A549 treated with CpdA at 1 μM for 4 hours (cell line): ENCODE data around the gene NDUFA6. TPM values are rescaled to one million over a fixed set of nuclear protein-coding genes. Genes with fewer than 3 reads are reported as not detected.

Experiments used
- total RNA-seq: library from RNA; stranded (reverse); fragments of 200-300 nt; extraction: Qiagen RNA extraction; gene quantifications from 5 replicates; pipeline ENCODE4 v1.2.3, GENCODE V29; 2022; ENCODE audit warnings: low read depth

The NDUFA6 gene
- 62.2 to 74.5 TPM (median 69.0 TPM) in 5 replicates for total RNA-seq

GRCh38 chr22:42090596-42091454, at the start of gene NDUFA6:
Gene NDUFA6, minus strand, starts transcription at chr22:42090772. Its CDS starts 28 bp downstream, at chr22:42090744.

GRCh38 chr22:42130639-42131431, 40.3 kb upstream of the NDUFA6 start, which contains the start of gene CYP2D6:
Gene CYP2D6, minus strand, starts transcription at chr22:42130810. Its CDS starts 19 bp downstream, at chr22:42130791.

GRCh38 chr22:42079319-42080251, 11.0 kb downstream of the NDUFA6 start, which contains the start of gene SMDT1:
Gene SMDT1, plus strand, starts transcription at chr22:42079700. Its CDS starts 69 bp downstream, at chr22:42079769.

GRCh38 chr22:42074132-42074811, 16.3 kb downstream of the NDUFA6 start, which contains the start of gene PHETA2:
Gene PHETA2, plus strand, starts transcription at chr22:42074248. Its CDS starts 3,046 bp downstream, at chr22:42077294.

GRCh38 chr22:42070517-42071422, 19.8 kb downstream of the NDUFA6 start, which contains the start of gene NAGA:
Gene NAGA, minus strand, starts transcription at chr22:42070812. Its CDS starts 515 bp downstream, at chr22:42070297.

Other genes with a start within 250 kb of the NDUFA6 start
- gene SHISA8, start 175.7 kb downstream of the NDUFA6 start, total RNA-seq = 0.13 to 0.19 TPM (median 0.15 TPM) in 4 of 5 replicates, not detected in the other
- gene TNFRSF13C, start 164.0 kb downstream of the NDUFA6 start, total RNA-seq = 0.13 to 0.30 TPM (median 0.21 TPM) in 5 replicates
- gene CENPM, start 143.6 kb downstream of the NDUFA6 start, total RNA-seq = 25.6 to 40.3 TPM (median 36.6 TPM) in 5 replicates
- 1.3 to 1.5 TPM (median 1.4 TPM) in 5 replicates for gene SEPTIN3, start 121.3 kb downstream of the NDUFA6 start, total RNA-seq
- gene WBP2NL, start 92.0 kb downstream of the NDUFA6 start, total RNA-seq = 0.09 TPM in 1 of 5 replicates, not detected in the others
- 6.1 to 7.7 TPM (median 7.3 TPM) in 5 replicates for gene NAGA, start 20.0 kb downstream of the NDUFA6 start, total RNA-seq
- gene PHETA2, start 16.5 kb downstream of the NDUFA6 start, total RNA-seq = not detected in 5 replicates
- gene SMDT1, start 11.1 kb downstream of the NDUFA6 start, total RNA-seq = 20.1 to 41.2 TPM (median 40.8 TPM) in 5 replicates
- 0.30 to 0.81 TPM (median 0.54 TPM) in 5 replicates for gene CYP2D6, start 40.0 kb upstream of the NDUFA6 start, total RNA-seq
- 11.7 to 18.1 TPM (median 13.5 TPM) in 5 replicates for gene TCF20, start 179.9 kb upstream of the NDUFA6 start, total RNA-seq